ENCODE results near the gene LCTL.
"Not testable (repeated sequence)": the region's sequence is repeated elsewhere in the genome, so short reads cannot be mapped to it uniquely, and the experiment has no call there.

LCTL gene

GRCh38 chr15:66592505-66593218, 26.9 kb upstream of the LCTL start:
- no peak for DNase-seq (ENCODE audit: low read depth in 2 of 2)

- no peak for DNase-seq (ENCODE audit: low read depth in 2 of 2)
Measured at GRCh38 chr15:66591322-66591862, 25.6 kb upstream of the LCTL start.

- no peak for DNase-seq (ENCODE audit: low read depth in 2 of 2)
Measured at GRCh38 chr15:66590435-66590834, 24.6 kb upstream of the LCTL start.

- not testable (repeated sequence) for DNase-seq (ENCODE audit: low read depth in 2 of 2)
Measured at GRCh38 chr15:66589429-66589828, 23.6 kb upstream of the LCTL start.

DNA sequence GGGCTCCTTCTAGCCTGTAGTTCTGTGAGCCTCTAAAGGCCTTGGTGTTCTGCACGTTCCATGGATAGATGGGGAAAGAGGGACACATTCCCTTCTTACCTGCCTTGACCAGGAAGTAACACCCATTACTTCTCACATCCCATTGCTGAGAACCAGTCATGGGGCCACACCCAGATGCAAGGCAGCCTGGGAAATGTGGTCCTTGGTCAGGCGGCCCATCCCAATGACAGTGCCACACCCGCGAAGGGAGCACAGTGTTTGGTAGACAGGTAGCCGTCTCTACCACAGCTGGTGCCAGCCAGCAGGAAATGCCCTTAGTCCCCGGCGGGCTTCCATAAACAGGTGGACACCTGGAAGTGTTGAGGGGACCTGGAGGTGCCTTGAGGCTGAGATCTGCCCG, 23.2 kb upstream of the LCTL start:
- no peak for DNase-seq (ENCODE audit: low read depth in 2 of 2)

GRCh38 chr15:66588537-66588936, 22.7 kb upstream of the LCTL start:
- DNase-seq (ENCODE audit: low read depth in 2 of 2): no peak

GRCh38 chr15:66587749-66588148, 22.0 kb upstream of the LCTL start:
- DNase-seq (ENCODE audit: low read depth in 2 of 2): no peak

DNA sequence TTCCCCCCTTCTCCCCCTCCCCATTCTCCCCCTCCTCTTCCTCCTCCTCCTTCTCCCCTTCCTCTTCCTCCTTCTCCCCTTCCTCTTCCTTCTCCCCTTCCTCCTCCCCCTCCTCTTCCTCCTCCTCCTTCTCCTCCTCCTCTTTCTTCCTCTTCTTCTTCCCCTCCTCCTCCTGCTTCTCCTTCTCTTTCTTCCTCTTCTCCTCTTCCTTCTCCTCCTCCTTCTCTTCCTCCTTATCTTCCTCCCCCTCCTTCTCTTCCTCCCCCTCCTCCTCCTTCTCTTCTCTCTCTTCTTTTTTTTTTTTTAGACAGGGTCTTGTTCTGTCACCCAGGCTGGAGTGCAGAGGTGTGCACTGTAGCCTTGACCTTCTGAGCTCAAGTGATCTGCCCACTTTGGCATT, 21.2 kb upstream of the LCTL start:
- DNase-seq (ENCODE audit: low read depth in 2 of 2): no peak

- DNase-seq (ENCODE audit: low read depth in 2 of 2): no peak
Measured at GRCh38 chr15:66586155-66586976, 20.6 kb upstream of the LCTL start.

- no peak for DNase-seq (ENCODE audit: low read depth in 2 of 2)
Measured at GRCh38 chr15:66581972-66582537, 16.3 kb upstream of the LCTL start.

GRCh38 chr15:66580643-66581042, 14.8 kb upstream of the LCTL start:
- DNase-seq (ENCODE audit: low read depth in 2 of 2): no peak

GRCh38 chr15:66578286-66578875, 12.6 kb upstream of the LCTL start:
- no peak for DNase-seq (ENCODE audit: low read depth in 2 of 2)

DNA sequence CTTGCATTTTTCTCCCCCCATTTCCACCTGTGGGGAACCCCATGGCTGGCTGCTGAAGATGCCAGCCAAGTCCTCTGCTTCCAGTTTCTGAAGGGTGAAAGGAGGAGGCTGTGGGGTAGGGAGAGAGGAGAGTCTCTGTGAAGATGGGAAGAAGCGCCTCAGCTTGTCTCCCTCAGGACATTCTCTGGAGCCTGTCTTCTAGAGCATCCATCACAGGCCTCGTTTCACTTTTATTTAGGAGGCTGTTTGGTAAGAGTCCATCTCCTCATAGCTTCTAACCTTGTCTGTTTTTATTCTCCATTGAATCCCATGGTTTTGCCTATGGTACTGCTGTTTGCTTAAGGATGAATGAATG, 8.8 kb upstream of the LCTL start:
- DNase-seq (ENCODE audit: low read depth in 2 of 2): no peak

GRCh38 chr15:66573719-66574595, 8.2 kb upstream of the LCTL start:
- peak; percentile 97 to 99 for DNase-seq (ENCODE audit: low read depth in 2 of 2)

GRCh38 chr15:66573348-66573718, 7.5 kb upstream of the LCTL start:
- DNase-seq (ENCODE audit: low read depth in 2 of 2): no peak

DNA sequence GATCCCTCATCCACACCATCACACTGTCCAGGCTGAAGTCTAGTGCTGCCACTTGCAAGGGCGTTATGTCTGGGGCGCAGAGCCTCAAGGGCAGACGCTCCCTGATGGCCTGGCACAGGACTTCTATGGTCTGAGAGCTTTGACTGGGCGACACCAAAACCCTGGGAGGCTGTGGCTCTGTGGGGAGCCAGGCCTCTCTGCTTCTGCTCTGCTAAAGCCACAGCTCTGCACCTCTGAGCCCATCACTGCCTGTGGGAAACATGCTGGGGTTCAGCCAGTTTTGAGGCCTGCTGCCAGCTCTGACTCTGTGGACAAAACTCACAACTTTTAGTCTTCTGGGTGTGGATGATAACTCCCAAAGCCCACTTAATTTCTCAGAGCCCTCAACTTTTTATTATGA, 6.3 kb upstream of the LCTL start:
- no peak for DNase-seq (ENCODE audit: low read depth in 2 of 2)

DNA sequence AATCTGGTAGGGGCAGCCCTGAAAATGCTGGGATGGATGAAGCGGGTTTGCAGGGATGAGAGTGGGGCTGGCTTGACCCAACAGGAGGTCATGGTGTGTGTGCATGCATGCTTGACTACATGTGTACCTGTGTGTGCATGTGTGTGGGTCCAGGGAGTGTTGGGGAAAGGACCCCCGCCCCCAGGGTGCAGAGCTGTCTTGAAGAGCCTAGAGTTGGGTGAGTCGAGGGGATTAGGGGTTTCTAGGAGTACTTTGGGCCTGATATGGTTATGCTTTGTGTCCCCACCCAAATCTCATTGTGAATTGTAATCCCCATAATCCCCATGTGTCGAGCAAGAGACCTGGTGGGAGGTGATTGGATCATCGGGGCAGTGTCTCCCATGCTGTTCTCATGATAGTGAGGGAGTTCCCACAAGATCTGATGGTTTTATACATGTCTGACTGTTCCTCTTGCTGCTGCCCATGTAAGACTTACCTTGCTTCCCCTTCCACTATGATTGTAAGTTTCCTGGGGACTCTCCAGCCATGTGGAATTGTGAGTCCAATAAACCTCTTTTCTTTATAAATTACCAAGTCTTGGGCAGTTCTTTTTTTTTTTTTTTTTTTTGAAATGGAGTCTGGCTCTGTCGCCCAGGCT, 5.2 kb upstream of the LCTL start:
- DNase-seq (ENCODE audit: low read depth in 2 of 2): no peak

DNA sequence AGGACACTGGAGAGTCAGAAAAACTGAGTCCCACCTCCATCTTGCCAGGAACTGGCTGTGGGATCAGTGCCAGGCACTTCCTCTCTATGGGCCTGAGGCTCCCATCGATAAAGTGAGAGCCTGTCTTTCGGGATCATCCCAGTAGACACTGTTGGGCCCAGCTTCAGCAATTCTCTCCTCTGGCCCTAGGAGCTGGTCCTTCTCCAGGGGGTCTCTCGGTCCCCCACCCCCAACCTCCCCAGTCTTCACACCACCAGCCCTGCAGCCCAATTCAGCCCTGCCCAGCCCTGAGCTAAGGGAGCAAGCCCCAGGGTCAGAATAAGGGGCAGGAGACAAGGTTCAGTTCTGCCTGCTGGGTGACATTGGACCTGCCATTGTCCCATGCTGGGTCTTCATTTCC, 4.5 kb upstream of the LCTL start:
- DNase-seq (ENCODE audit: low read depth in 2 of 2): no peak

GRCh38 chr15:66569461-66570137, 3.8 kb upstream of the LCTL start:
- DNase-seq (ENCODE audit: low read depth in 2 of 2): no peak

DNA sequence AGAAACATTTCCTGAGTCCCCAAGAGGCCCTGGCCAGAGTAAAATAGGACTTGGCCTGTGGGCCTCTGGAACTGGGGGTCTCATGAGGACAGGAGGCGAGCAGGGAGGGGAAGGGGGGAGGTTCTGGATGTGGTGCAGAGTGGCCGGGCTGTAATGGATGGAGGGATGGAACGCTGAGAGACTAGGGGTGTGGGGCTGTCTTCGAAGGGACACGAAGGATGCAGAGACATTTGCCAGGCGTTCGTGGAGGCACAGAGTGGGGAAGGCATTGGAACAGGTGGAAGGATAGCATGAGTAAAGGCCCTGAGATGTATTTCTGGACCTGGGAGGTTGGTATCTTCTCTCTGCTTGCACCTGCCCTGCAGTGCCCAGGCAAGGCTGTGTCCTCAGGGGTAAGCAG, 2.1 kb upstream of the LCTL start:
- no peak for DNase-seq (ENCODE audit: low read depth in 2 of 2)

Measured in fibroblast of skin of left biceps (primary cell).